Fibroblast of lung (primary cell): ENCODE data around the gene KRTAP4-3. TPM values are rescaled to one million over a fixed set of nuclear protein-coding genes. Genes with fewer than 3 reads are reported as not detected.
"Not testable (repeated sequence)": the region's sequence is repeated elsewhere in the genome, so short reads cannot be mapped to it uniquely, and the experiment has no call there.

ENCODE experiments used
- DNase-seq, 2 donors: peaks; one replicate each; pipeline versions ENCODE4 v3.0.0 to v3.0.0-alpha.2; 2010; ENCODE audit warnings: low read depth in 2 of 2
- H2AFZ ChIP-seq: 2 replicates; pipeline ENCODE4 v1.5.1; 2012; ENCODE audit warnings: low read length, control low read depth, inconsistent platforms
- H3K27ac ChIP-seq: 2 replicates; pipeline ENCODE4 v1.5.1; 2011; ENCODE audit warnings: low read length, control low read depth; ENCODE audit not compliant: insufficient read depth
- H3K27me3 ChIP-seq: 2 replicates; pipeline ENCODE4 v1.5.1; 2011; ENCODE audit warnings: mild to moderate bottlenecking, low read length; ENCODE audit not compliant: control insufficient read depth, insufficient read depth
- H3K36me3 ChIP-seq: 2 replicates; pipeline ENCODE4 v1.5.1; 2011; ENCODE audit warnings: low read length; ENCODE audit not compliant: control insufficient read depth, insufficient read depth
- H3K4me1 ChIP-seq: 2 replicates; pipeline ENCODE4 v1.5.1; 2011; ENCODE audit warnings: low read length; ENCODE audit not compliant: control insufficient read depth, insufficient read depth; ENCODE audit errors: extremely low read depth
- H3K4me2 ChIP-seq: 2 replicates; pipeline ENCODE4 v1.5.1; 2011; ENCODE audit warnings: low read length, control low read depth; ENCODE audit not compliant: insufficient read depth; ENCODE audit errors: extremely low read depth
- H3K4me3 ChIP-seq, 4 experiments: fragments of 200-600 bp in 1 of 4; sonication (generic) in 1 of 4; replicated peaks in 1 of 4; 2 replicates each; pipeline ENCODE4 v1.5.1; 2011 to 2016; ENCODE audit warnings: low read length in 4 of 4, low read depth in 3 of 4, mild to moderate bottlenecking in 3 of 4, control low read depth in 2 of 4, inconsistent platforms in 1 of 4, mixed read lengths in 1 of 4; ENCODE audit not compliant: insufficient read depth in 1 of 4; ENCODE audit errors: control extremely low read depth in 1 of 4
- H3K79me2 ChIP-seq: 2 replicates; pipeline ENCODE4 v1.5.1; 2012; ENCODE audit warnings: mild to moderate bottlenecking, low read length, inconsistent platforms; ENCODE audit not compliant: control insufficient read depth, insufficient read depth
- H3K9ac ChIP-seq: 2 replicates; pipeline ENCODE4 v1.5.1; 2011; ENCODE audit warnings: mild to moderate bottlenecking, low read length, control low read depth; ENCODE audit not compliant: insufficient read depth
- H3K9me3 ChIP-seq: 2 replicates; pipeline ENCODE4 v1.5.1; 2012; ENCODE audit warnings: low read depth, low read length; ENCODE audit not compliant: control insufficient read depth, insufficient read depth
- H4K20me1 ChIP-seq: 2 replicates; pipeline ENCODE4 v1.5.1; 2011; ENCODE audit warnings: low read length; ENCODE audit not compliant: control insufficient read depth, insufficient read depth; ENCODE audit errors: extremely low read depth
- CTCF ChIP-seq, 2 donors: IDR thresholded peaks in 1 of 2; conservative IDR thresholded peaks in 1 of 2; 1 replicate in 1 of 2; 2 replicates in 1 of 2; pipeline ENCODE4 v1.5.1; 2011 to 2012; ENCODE audit warnings: low read length in 2 of 2, control low read depth in 1 of 2, inconsistent platforms in 1 of 2, low read depth in 1 of 2, mild to moderate bottlenecking in 1 of 2
- EZH2 ChIP-seq: IDR thresholded peaks from 2 replicates; pipeline ENCODE4 v1.5.1; 2012; ENCODE audit warnings: low read length, control low read depth, mild to moderate bottlenecking; ENCODE audit errors: missing control alignments
- polyA plus RNA-seq, 2 donors: library from polyadenylated mRNA; depleted of rRNA in 1 of 2; stranded (reverse) in 1 of 2; unstranded in 1 of 2; fragments of >200 nt; gene quantifications; 2 replicates each; pipeline ENCODE4 v1.2.1, GENCODE V29; 2011 to 2012; ENCODE audit warnings: missing spikeins in 1 of 2
- total RNA-seq: library from RNA; depleted of rRNA; stranded (reverse); fragments of >200 nt; gene quantifications from 2 replicates; pipeline ENCODE4 v1.2.1, GENCODE V29; 2014

KRTAP4-3 gene
- total and polyA plus RNA-seq, 2 donors (not counting 1 experiment from before 2014, with no cell fraction given), result not detected

GRCh38 chr17:41151525-41151924 lies 16.5 kb downstream of the KRTAP4-3 start:
- TF ChIP-seq CTCF (conservative IDR thresholded peaks at IDR 0.05 in 1 of 2, IDR thresholded peaks at IDR 0.05 in 1 of 2; ENCODE audit: low read depth in 1 of 2, low read length in 2 of 2) (no peak), EZH2 (no peak)
- no peak overlapping the region for H3K27ac ChIP-seq
- no peaks in the 10 kb centered on the region for H3K79me2 ChIP-seq
- no peaks in the 10 kb centered on the region for H3K9me3 ChIP-seq
- no peak overlapping the region for H3K4me3 ChIP-seq
- H4K20me1 ChIP-seq, result no peaks in the 10 kb centered on the region
- no peaks in the 10 kb centered on the region for H3K4me1 ChIP-seq
- no peak overlapping the region for H2AFZ ChIP-seq
- no peaks in the 10 kb centered on the region for H3K36me3 ChIP-seq
- H3K9ac ChIP-seq, result no peak overlapping the region
- H3K27me3 ChIP-seq, result no peaks in the 10 kb centered on the region
- no peak overlapping the region for H3K4me2 ChIP-seq
- DNase-seq, result no peak

GRCh38 chr17:41150026-41150425 lies 18.0 kb downstream of the KRTAP4-3 start:
- Histone ChIP-seq H3K9me3 (no peaks in the 10 kb centered on the region), H3K27ac (no peak overlapping the region), H3K4me1 (no peaks in the 10 kb centered on the region), H4K20me1 (no peaks in the 10 kb centered on the region), H3K4me3 (no peak overlapping the region), H3K36me3 (no peaks in the 10 kb centered on the region), H3K27me3 (no peaks in the 10 kb centered on the region), H2AFZ (no peak overlapping the region), H3K9ac (no peak overlapping the region), H3K79me2 (no peaks in the 10 kb centered on the region), H3K4me2 (no peak overlapping the region)
- no peak for DNase-seq
- TF ChIP-seq CTCF (conservative IDR thresholded peaks at IDR 0.05 in 1 of 2, IDR thresholded peaks at IDR 0.05 in 1 of 2; ENCODE audit: low read depth in 1 of 2, low read length in 2 of 2) (no peak), EZH2 (no peak)

GRCh38 chr17:41149652-41149985 lies 18.4 kb downstream of the KRTAP4-3 start, which contains the start of gene KRTAP4-5:
KRTAP4-5 (minus strand) TSS chr17:41149825; CDS start chr17:41149767, 58 bp downstream.
- Histone ChIP-seq H3K4me2 (no peak within 1 kb of the TSS), H3K9me3 (no peaks in the 10 kb centered on the region), H3K4me1 (no peaks in the 10 kb centered on the region), H3K4me3 (no peak within 1 kb of the TSS), H3K27ac (no peak within 1 kb of the TSS), H3K36me3 (no peaks in the 10 kb centered on the region), H3K27me3 (no peaks in the 10 kb centered on the region), H2AFZ (no peak within 1 kb of the TSS), H4K20me1 (no peaks in the 10 kb centered on the region), H3K79me2 (no peaks in the 10 kb centered on the region), H3K9ac (no peak within 1 kb of the TSS)
- TF ChIP-seq EZH2, result no peak
- no peak for TF ChIP-seq CTCF (conservative IDR thresholded peaks at IDR 0.05 in 1 of 2, IDR thresholded peaks at IDR 0.05 in 1 of 2; ENCODE audit: low read depth in 1 of 2, low read length in 2 of 2)
- no peak for DNase-seq

DNA sequence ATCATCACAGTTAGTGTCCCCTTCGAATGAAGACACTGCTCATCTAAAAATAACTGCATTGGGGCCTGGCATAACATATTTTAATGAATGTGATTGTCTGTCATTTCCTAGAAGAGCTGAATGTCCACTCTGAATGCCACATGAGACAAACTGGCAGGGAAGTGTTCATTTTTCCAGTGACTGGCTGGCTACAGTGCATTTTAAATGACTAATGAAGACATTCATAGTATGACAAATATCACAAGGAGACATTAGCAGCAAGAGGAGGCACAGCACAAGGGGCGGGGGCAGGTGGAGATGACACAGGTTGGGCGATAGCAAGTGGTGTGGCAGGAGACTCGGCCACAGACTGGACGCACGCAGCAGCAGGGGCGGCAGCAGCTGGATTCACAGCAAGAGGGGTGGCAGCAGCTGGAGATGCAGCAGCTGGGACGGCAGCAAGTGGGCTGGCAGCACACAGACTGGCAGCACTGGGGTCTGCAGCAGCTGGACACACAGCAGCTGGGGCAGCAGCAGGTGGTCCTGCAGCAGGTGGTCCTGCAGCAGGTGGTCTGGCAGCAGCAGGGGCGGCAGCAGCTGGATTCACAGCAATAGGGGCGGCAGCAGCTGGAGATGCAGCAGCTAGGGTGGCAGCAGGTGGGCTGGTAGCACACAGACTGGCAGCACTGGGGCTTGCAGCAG lies 18.9 kb downstream of the KRTAP4-3 start:
- H3K4me2 ChIP-seq, H2AFZ ChIP-seq, DNase-seq, H3K27ac ChIP-seq, H3K9me3 ChIP-seq, H3K36me3 ChIP-seq, H4K20me1 ChIP-seq, H3K9ac ChIP-seq, H3K27me3 ChIP-seq, H3K4me1 ChIP-seq, H3K79me2 ChIP-seq, H3K4me3 ChIP-seq: not testable (repeated sequence)
